Neuronal stem cell (in vitro differentiated cells): ENCODE results near the gene ZBTB48.

ENCODE experiments used
- DNase-seq: peaks from one replicate; pipeline ENCODE4 v3.0.0-alpha.2; 2013; ENCODE audit warnings: low spot score
- H2AFZ ChIP-seq: one replicate; pipeline ENCODE4 v1.6.1; 2013; ENCODE audit warnings: mild to moderate bottlenecking, low read length, inconsistent platforms
- H2AK5ac ChIP-seq: 2 replicates; pipeline ENCODE4 v1.6.1; 2013; ENCODE audit warnings: low read depth, mild to moderate bottlenecking, inconsistent platforms, low read length, moderate library complexity, mixed read lengths
- H2BK120ac ChIP-seq: 2 replicates; pipeline ENCODE4 v1.6.1; 2013; ENCODE audit warnings: low read depth, mild to moderate bottlenecking, inconsistent platforms, low read length, moderate library complexity, mixed read lengths
- H2BK12ac ChIP-seq: one replicate; pipeline ENCODE4 v1.6.1; 2013; ENCODE audit warnings: low read length, inconsistent platforms
- H2BK15ac ChIP-seq: 2 replicates; pipeline ENCODE4 v1.6.1; 2013; ENCODE audit warnings: mild to moderate bottlenecking, low read length, inconsistent platforms, mixed read lengths
- H2BK5ac ChIP-seq: one replicate; pipeline ENCODE4 v1.6.1; 2013; ENCODE audit warnings: inconsistent platforms, mild to moderate bottlenecking, low read length, moderate library complexity
- H3K14ac ChIP-seq: one replicate; pipeline ENCODE4 v1.6.1; 2013; ENCODE audit warnings: low read length, inconsistent platforms
- H3K18ac ChIP-seq: 2 replicates; pipeline ENCODE4 v1.6.1; 2013; ENCODE audit warnings: low read length, inconsistent platforms
- H3K23ac ChIP-seq: 2 replicates; pipeline ENCODE4 v1.6.1; 2013; ENCODE audit warnings: low read depth, mild to moderate bottlenecking, mixed read lengths, low read length, inconsistent platforms; ENCODE audit not compliant: poor library complexity
- H3K27ac ChIP-seq: replicated peaks from 3 replicates; pipeline ENCODE4 v1.5.1; 2013; ENCODE audit warnings: low read length, inconsistent platforms
- H3K27me3 ChIP-seq, 3 experiments: 2 replicates each; pipeline ENCODE4 v1.6.1; 2013; ENCODE audit warnings: low read length in 3 of 3, mild to moderate bottlenecking in 2 of 3, inconsistent platforms in 1 of 3, low read depth in 1 of 3, mixed read lengths in 1 of 3, moderate library complexity in 1 of 3; ENCODE audit not compliant: control insufficient read depth in 3 of 3, insufficient read depth in 3 of 3
- H3K36me3 ChIP-seq, 2 donors: replicated peaks in 1 of 2; 2 replicates each; pipeline ENCODE4 v1.6.1; 2013; ENCODE audit warnings: low read length in 2 of 2; ENCODE audit not compliant: control insufficient read depth in 2 of 2, insufficient read depth in 2 of 2
- H3K4ac ChIP-seq: 2 replicates; pipeline ENCODE4 v1.6.1; 2013; ENCODE audit warnings: inconsistent platforms, mild to moderate bottlenecking, low read length, moderate library complexity
- H3K4me1 ChIP-seq, 2 donors: 1 replicate in 1 of 2; 2 replicates in 1 of 2; pipeline ENCODE4 v1.6.1; 2013; ENCODE audit warnings: low read length in 2 of 2, low read depth in 1 of 2; ENCODE audit not compliant: control insufficient read depth in 2 of 2, insufficient read depth in 1 of 2
- H3K4me2 ChIP-seq: one replicate; pipeline ENCODE4 v1.6.1; 2013; ENCODE audit warnings: mild to moderate bottlenecking, low read length, inconsistent platforms; ENCODE audit not compliant: insufficient read depth, poor library complexity, severe bottlenecking
- H3K4me3 ChIP-seq, 2 donors: 2 replicates each; pipeline ENCODE4 v1.5.1; 2013; ENCODE audit warnings: low read length in 2 of 2, mild to moderate bottlenecking in 2 of 2, inconsistent platforms in 1 of 2, moderate library complexity in 1 of 2
- H3K79me1 ChIP-seq: one replicate; pipeline ENCODE4 v1.6.1; 2013; ENCODE audit warnings: low read depth, mild to moderate bottlenecking, inconsistent platforms, low read length, moderate library complexity
- H3K9ac ChIP-seq: one replicate; pipeline ENCODE4 v1.6.1; 2013; ENCODE audit warnings: mild to moderate bottlenecking, low read depth, low read length, inconsistent platforms; ENCODE audit not compliant: poor library complexity
- H3K9me3 ChIP-seq, 2 donors: replicated peaks in 1 of 2; 2 replicates each; pipeline versions ENCODE3 to v1.6.1; 2013; ENCODE audit warnings: low read length in 2 of 2, mild to moderate bottlenecking in 2 of 2, inconsistent platforms in 1 of 2, low read depth in 1 of 2, mixed read lengths in 1 of 2, moderate library complexity in 1 of 2; ENCODE audit not compliant: control insufficient read depth in 2 of 2, insufficient read depth in 1 of 2
- H4K8ac ChIP-seq: one replicate; pipeline ENCODE4 v1.6.1; 2013; ENCODE audit warnings: low read depth, mild to moderate bottlenecking, inconsistent platforms, low read length, moderate library complexity
- H4K91ac ChIP-seq: one replicate; pipeline ENCODE4 v1.6.1; 2013; ENCODE audit warnings: low read length, low read depth, mild to moderate bottlenecking, inconsistent platforms; ENCODE audit not compliant: poor library complexity
- WGBS, 2 donors: extraction: QIAGEN DNeasy Blood & Tissue Kit; methylation state at CpG; one replicate each; pipeline ENCODE4 v1.1.7; 2013; ENCODE audit warnings: missing lambda C conversion rate in 2 of 2, mixed read lengths in 1 of 2; ENCODE audit not compliant: insufficient read length in 2 of 2, insufficient replicate concordance in 1 of 2; ENCODE audit errors: extremely low coverage in 2 of 2; 5-methylcytosine and 5-hydroxymethylcytosine counted together

The ZBTB48 gene

GRCh38 chr1:6627031-6627430 lies 47.2 kb downstream of the ZBTB48 start:
- Histone ChIP-seq H2AK5ac (no peak overlapping the region), H2BK120ac (no peak overlapping the region), H3K4me3 (no peak overlapping the region), H3K14ac (no peak overlapping the region), H3K27me3 (no peaks in the 10 kb centered on the region), H3K23ac (no peak overlapping the region), H4K8ac (no peak overlapping the region), H2BK5ac (no peak overlapping the region), H3K4me2 (no peak overlapping the region), H3K27ac (no peak overlapping the region), H3K79me1 (peaks cover 17% of the 10 kb centered on the region), H4K91ac (no peak overlapping the region), H2BK15ac (no peak overlapping the region), H3K9me3 (no peaks in the 10 kb centered on the region), H3K36me3 (peaks cover 40 to 81% of the 10 kb centered on the region in 2 donors), H3K18ac (no peak overlapping the region), H2AFZ (no peak overlapping the region), H3K4ac (no peak overlapping the region), H3K9ac (peak overlapping the region; percentile 34), H3K4me1 (peaks cover 5 to 8% of the 10 kb centered on the region in 2 donors), H2BK12ac (no peak overlapping the region)
- no peak for DNase-seq
- no CpG with 5 or more reads among the region's 9 CpGs for WGBS, 2 donors

- H3K27ac ChIP-seq = no peak overlapping the region
- peak overlapping the region; percentile 50 for H3K9ac ChIP-seq
- H3K23ac ChIP-seq = peak overlapping the region; percentile 80
- no peak overlapping the region for H2BK12ac ChIP-seq
- no peak overlapping the region for H4K91ac ChIP-seq
- H3K4ac ChIP-seq = no peak overlapping the region
- no peak overlapping the region for H3K4me2 ChIP-seq
- H3K9me3 ChIP-seq = no peaks in the 10 kb centered on the region
- H3K79me1 ChIP-seq = peaks cover 17% of the 10 kb centered on the region
- H3K18ac ChIP-seq = no peak overlapping the region
- no peak overlapping the region for H3K4me3 ChIP-seq
- H2BK5ac ChIP-seq = peak overlapping the region; percentile 82
- H3K4me1 ChIP-seq = peaks cover 5 to 8% of the 10 kb centered on the region in 2 donors
- no peak overlapping the region for H2BK15ac ChIP-seq
- no peak for DNase-seq
- H2AK5ac ChIP-seq = no peak overlapping the region
- H4K8ac ChIP-seq = no peak overlapping the region
- no peaks in the 10 kb centered on the region for H3K27me3 ChIP-seq
- WGBS, 2 donors = no CpG with 5 or more reads among the region's 21 CpGs
- no peak overlapping the region for H2AFZ ChIP-seq
- no peak overlapping the region for H2BK120ac ChIP-seq
- no peak overlapping the region for H3K14ac ChIP-seq
- peaks cover 43 to 81% of the 10 kb centered on the region in 2 donors for H3K36me3 ChIP-seq
Observed at GRCh38 chr1:6627841-6628545, 48.2 kb downstream of the ZBTB48 start.

GRCh38 chr1:6628971-6629479 lies 49.2 kb downstream of the ZBTB48 start:
- Histone ChIP-seq H3K9me3 (no peaks in the 10 kb centered on the region), H3K4me3 (no peak overlapping the region), H3K14ac (peak overlapping the region; percentile 21), H2AK5ac (no peak overlapping the region), H4K91ac (no peak overlapping the region), H3K36me3 (peaks cover 46 to 81% of the 10 kb centered on the region in 2 donors), H2BK5ac (no peak overlapping the region), H4K8ac (no peak overlapping the region), H2BK12ac (no peak overlapping the region), H3K27ac (no peak overlapping the region), H3K79me1 (peaks cover 18% of the 10 kb centered on the region), H3K4ac (no peak overlapping the region), H3K23ac (no peak overlapping the region), H3K9ac (no peak overlapping the region), H3K18ac (no peak overlapping the region), H2BK15ac (no peak overlapping the region), H3K4me1 (peaks cover 5 to 8% of the 10 kb centered on the region in 2 donors), H2AFZ (no peak overlapping the region), H3K27me3 (no peaks in the 10 kb centered on the region), H3K4me2 (no peak overlapping the region), H2BK120ac (no peak overlapping the region)
- WGBS, 2 donors = no CpG with 5 or more reads among the region's 12 CpGs
- no peak for DNase-seq

- no peak overlapping the region for H3K4me2 ChIP-seq
- H3K4me3 ChIP-seq = no peak overlapping the region
- no peak overlapping the region for H3K18ac ChIP-seq
- H4K91ac ChIP-seq = no peak overlapping the region
- no peak overlapping the region for H3K23ac ChIP-seq
- H3K27me3 ChIP-seq = no peaks in the 10 kb centered on the region
- peaks cover 2 to 3% of the 10 kb centered on the region in 2 donors for H3K4me1 ChIP-seq
- H2BK5ac ChIP-seq = no peak overlapping the region
- no peak overlapping the region for H2BK120ac ChIP-seq
- H3K9me3 ChIP-seq = no peaks in the 10 kb centered on the region
- no peak for DNase-seq
- H3K4ac ChIP-seq = no peak overlapping the region
- H4K8ac ChIP-seq = no peak overlapping the region
- H2AK5ac ChIP-seq = no peak overlapping the region
- no peak overlapping the region for H2AFZ ChIP-seq
- no peak overlapping the region for H3K14ac ChIP-seq
- no CpG with 5 or more reads among the region's 8 CpGs for WGBS, 2 donors
- H3K36me3 ChIP-seq = peaks cover 56 to 85% of the 10 kb centered on the region in 2 donors
- peaks cover 20% of the 10 kb centered on the region for H3K79me1 ChIP-seq
- H2BK12ac ChIP-seq = no peak overlapping the region
- H2BK15ac ChIP-seq = no peak overlapping the region
- H3K9ac ChIP-seq = no peak overlapping the region
- H3K27ac ChIP-seq = no peak overlapping the region
Observed at GRCh38 chr1:6630027-6630426, 50.2 kb downstream of the ZBTB48 start.
